PC-3 (cell line): Measurements from ENCODE around the gene NUDT19. TPM values are rescaled to one million over a fixed set of nuclear protein-coding genes. Genes with fewer than 3 reads are reported as not detected.

Experiments
- ATAC-seq: fragments of 200-7000 bp; cut with Tn5 transposase; 2 replicates; pipeline ENCODE4 v1.9.1; 2020; ENCODE audit warnings: mild to moderate bottlenecking, moderate library complexity
- BruUV-seq: library from RNA; stranded (reverse); fragments of 400-500 nt; replicated peaks from 2 replicates; lab custom pipeline; 2021; lab: Mats Ljungman, UMichigan
- CTCF ChIA-PET: fragments of 300-600 bp; sonication (Branson Sonifier 250); formaldehyde crosslinking; loops from one replicate; lab custom pipeline; 2022; ENCODE audit warnings: antibody characterized with exemption; lab: Charles Lee
- POLR2A ChIA-PET: fragments of 300-600 bp; sonication (Branson Sonifier 250); formaldehyde crosslinking; loops from one replicate; lab custom pipeline; 2022; ENCODE audit warnings: antibody characterized with exemption; ENCODE audit not compliant: unreplicated experiment; lab: Charles Lee
- DNase-seq: peaks from one replicate; pipeline ENCODE4 v3.0.0-alpha.2; 2015
- H2AFZ ChIP-seq: fragments of 300-600 bp; sonication (generic); 2 replicates; pipeline ENCODE4 v1.6.0; 2016; ENCODE audit warnings: antibody characterized with exemption, low read length
- H3F3A ChIP-seq: fragments of 300-600 bp; sonication (generic); one replicate; pipeline ENCODE4 v1.6.0; 2017; ENCODE audit warnings: antibody characterized with exemption, low read length, control low read depth, mild to moderate bottlenecking; ENCODE audit not compliant: unreplicated experiment
- H3K27ac ChIP-seq: fragments of 300-600 bp; sonication (generic); 2 replicates; pipeline ENCODE4 v1.5.1; 2016; ENCODE audit warnings: mild to moderate bottlenecking, low read length
- H3K27me3 ChIP-seq: fragments of 300-600 bp; sonication (generic); 2 replicates; pipeline ENCODE4 v1.6.1; 2016; ENCODE audit warnings: low read length, mixed read lengths
- H3K36me3 ChIP-seq: fragments of 300-600 bp; sonication (generic); 2 replicates; pipeline ENCODE4 v1.6.1; 2016; ENCODE audit warnings: low read depth, mixed run types, low read length, mixed read lengths
- H3K4me1 ChIP-seq: fragments of 300-600 bp; sonication (generic); 2 replicates; pipeline ENCODE4 v1.5.1; 2016; ENCODE audit warnings: low read length; ENCODE audit not compliant: insufficient read depth
- H3K4me2 ChIP-seq: fragments of 300-600 bp; sonication (generic); 2 replicates; pipeline ENCODE4 v1.6.0; 2016; ENCODE audit warnings: low read length
- H3K4me3 ChIP-seq: fragments of 300-600 bp; sonication (generic); 2 replicates; pipeline ENCODE4 v1.5.1; 2016; ENCODE audit warnings: mild to moderate bottlenecking, low read length, mixed read lengths
- H3K79me2 ChIP-seq: fragments of 300-600 bp; sonication (generic); 2 replicates; pipeline ENCODE4 v1.6.1; 2017; ENCODE audit warnings: low read length, mixed read lengths
- H3K9ac ChIP-seq: fragments of 300-600 bp; sonication (generic); 2 replicates; pipeline ENCODE4 v1.6.0; 2016; ENCODE audit warnings: mild to moderate bottlenecking, low read length
- H3K9me2 ChIP-seq: fragments of 300-600 bp; sonication (generic); replicated peaks from 2 replicates; pipeline ENCODE4 v1.6.1; 2016; ENCODE audit warnings: mixed run types, low read length, mixed read lengths
- H3K9me3 ChIP-seq: fragments of 300-600 bp; sonication (generic); 2 replicates; pipeline ENCODE4 v1.6.1; 2016; ENCODE audit warnings: low read length, mixed read lengths
- H4K20me1 ChIP-seq: fragments of 300-600 bp; sonication (generic); 2 replicates; pipeline ENCODE4 v1.6.1; 2016; ENCODE audit warnings: low read length, mixed read lengths
- EZH2 ChIP-seq: fragments of 300-600 bp; sonication (generic); IDR thresholded peaks from one replicate; pipeline ENCODE4 v1.6.1; 2017; ENCODE audit warnings: antibody characterized with exemption, mild to moderate bottlenecking, low read length; ENCODE audit not compliant: unreplicated experiment
- EZH2phosphoT487 ChIP-seq: fragments of 300-600 bp; sonication (generic); IDR thresholded peaks from 2 replicates; pipeline ENCODE4 v1.6.1; 2018; ENCODE audit warnings: mild to moderate bottlenecking, antibody characterized with exemption, low read length, borderline replicate concordance
- intact Hi-C: fragments of 100-400 bp; cut with micrococcal nuclease; formaldehyde crosslinking; loops from 2 replicates; pipeline ENCODE4 v1.9.0; 2023
- total RNA-seq: library from RNA; depleted of rRNA; stranded (reverse); fragments of >200 nt; gene quantifications from 2 replicates; pipeline ENCODE4 v1.2.3, GENCODE V29; 2014
- TF ChIP-seq, protein P1 (sequence below): fragments of 300-600 bp; sonication (generic); conservative IDR thresholded peaks from 2 replicates; pipeline ENCODE4 v1.5.1; 2017; ENCODE audit warnings: antibody characterized with exemption, low read depth, mild to moderate bottlenecking, low read length

The NUDT19 gene
- total RNA-seq, 1 experiment from 2014 or later = 13.3 TPM

DNA sequence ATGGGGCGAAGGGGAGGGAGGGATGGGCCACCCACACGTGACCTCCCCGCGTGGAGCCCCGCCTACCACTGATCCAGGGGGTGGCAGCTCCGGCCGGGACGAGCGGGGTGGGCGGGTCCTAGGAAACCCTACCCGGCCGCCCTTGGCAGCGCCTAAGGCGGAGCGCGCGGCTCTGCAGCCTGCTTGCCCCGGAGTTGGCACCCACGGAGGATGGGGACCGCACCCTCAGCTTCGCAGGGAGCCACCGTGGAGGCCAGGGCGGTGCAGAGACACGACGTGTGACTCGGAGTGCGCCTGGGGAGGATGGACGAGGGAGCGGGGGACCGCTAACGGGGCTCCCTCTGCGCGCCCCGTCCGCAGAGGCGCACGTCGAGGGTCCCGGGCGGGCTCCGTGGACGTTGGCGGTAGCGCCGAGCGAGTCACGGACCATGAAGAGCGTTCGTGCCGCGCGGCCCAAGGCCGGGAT, 15.9 kb upstream of the NUDT19 start, which contains the start of gene RGS9BP:
Gene RGS9BP, plus strand, starts transcription at position 129 of the 466 bp plus-strand sequence. CDS start 416 bp downstream, outside the sequence.
- peaks cover 40% of the 10 kb centered on the region for H3K79me2 ChIP-seq
- H3K9me3 ChIP-seq = no peaks in the 10 kb centered on the region
- TF ChIP-seq, protein P1, sequence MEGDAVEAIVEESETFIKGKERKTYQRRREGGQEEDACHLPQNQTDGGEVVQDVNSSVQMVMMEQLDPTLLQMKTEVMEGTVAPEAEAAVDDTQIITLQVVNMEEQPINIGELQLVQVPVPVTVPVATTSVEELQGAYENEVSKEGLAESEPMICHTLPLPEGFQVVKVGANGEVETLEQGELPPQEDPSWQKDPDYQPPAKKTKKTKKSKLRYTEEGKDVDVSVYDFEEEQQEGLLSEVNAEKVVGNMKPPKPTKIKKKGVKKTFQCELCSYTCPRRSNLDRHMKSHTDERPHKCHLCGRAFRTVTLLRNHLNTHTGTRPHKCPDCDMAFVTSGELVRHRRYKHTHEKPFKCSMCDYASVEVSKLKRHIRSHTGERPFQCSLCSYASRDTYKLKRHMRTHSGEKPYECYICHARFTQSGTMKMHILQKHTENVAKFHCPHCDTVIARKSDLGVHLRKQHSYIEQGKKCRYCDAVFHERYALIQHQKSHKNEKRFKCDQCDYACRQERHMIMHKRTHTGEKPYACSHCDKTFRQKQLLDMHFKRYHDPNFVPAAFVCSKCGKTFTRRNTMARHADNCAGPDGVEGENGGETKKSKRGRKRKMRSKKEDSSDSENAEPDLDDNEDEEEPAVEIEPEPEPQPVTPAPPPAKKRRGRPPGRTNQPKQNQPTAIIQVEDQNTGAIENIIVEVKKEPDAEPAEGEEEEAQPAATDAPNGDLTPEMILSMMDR = no peak
- TF ChIP-seq EZH2 = no peak
- no peak for TF ChIP-seq EZH2phosphoT487
- ATAC-seq (peak; percentile 73), DNase-seq (peak; percentile 61)
- no peaks in the 10 kb centered on the region for H3F3A ChIP-seq
- peaks cover 7% of the 10 kb centered on the region; the same call in 1 of the 2 replicates for H4K20me1 ChIP-seq
- H3K36me3 ChIP-seq = no peaks in the 10 kb centered on the region
- peaks cover 10% of the 10 kb centered on the region; the same call in 1 of the 2 replicates for H3K4me1 ChIP-seq
- ChIA-PET POLR2A (no interaction called here), CTCF (no interaction called here)
- H3K9me2 ChIP-seq = no peaks in the 10 kb centered on the region
- peak within 1 kb of the TSS; percentile 79 for H3K9ac ChIP-seq
- H3K4me3 ChIP-seq = peak within 1 kb of the TSS; percentile 91
- intact Hi-C loops = no loop called here
- H3K27ac ChIP-seq = peak within 1 kb of the TSS; percentile 36; the same call in 1 of the 2 replicates
- no peaks in the 10 kb centered on the region for H3K27me3 ChIP-seq
- peak within 1 kb of the TSS; percentile 99 for H3K4me2 ChIP-seq
- BruUV-seq = no TSS peak
- H2AFZ ChIP-seq = peak within 1 kb of the TSS; percentile 99

DNA sequence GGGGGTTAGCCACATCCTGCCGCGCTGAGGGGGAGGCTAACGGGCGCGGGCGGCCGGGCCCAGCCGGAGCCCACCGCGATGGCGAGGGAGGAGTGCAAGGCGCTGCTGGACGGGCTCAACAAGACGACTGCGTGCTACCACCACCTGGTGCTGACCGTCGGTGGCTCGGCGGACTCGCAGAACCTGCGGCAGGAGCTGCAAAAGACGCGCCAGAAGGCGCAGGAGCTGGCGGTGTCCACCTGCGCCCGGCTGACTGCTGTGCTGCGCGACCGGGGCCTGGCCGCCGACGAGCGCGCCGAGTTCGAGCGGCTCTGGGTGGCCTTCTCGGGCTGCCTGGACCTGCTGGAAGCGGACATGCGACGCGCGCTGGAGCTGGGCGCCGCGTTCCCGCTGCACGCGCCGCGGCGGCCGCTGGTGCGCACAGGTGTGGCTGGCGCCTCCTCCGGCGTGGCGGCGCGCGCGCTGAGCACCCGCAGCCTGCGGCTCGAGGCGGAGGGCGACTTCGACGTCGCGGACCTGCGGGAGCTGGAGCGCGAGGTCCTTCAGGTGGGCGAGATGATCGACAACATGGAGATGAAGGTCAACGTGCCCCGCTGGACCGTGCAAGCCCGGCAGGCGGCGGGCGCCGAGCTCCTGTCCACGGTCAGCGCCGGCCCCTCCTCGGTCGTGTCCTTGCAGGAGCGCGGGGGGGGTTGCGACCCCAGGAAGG, 15.3 kb upstream of the NUDT19 start:
- Histone ChIP-seq H3K27me3 (no peaks in the 10 kb centered on the region), H3K4me3 (peak overlapping the region; percentile 91), H3K79me2 (peaks cover 34% of the 10 kb centered on the region), H3K9me2 (no peaks in the 10 kb centered on the region), H3K4me1 (peaks cover 10% of the 10 kb centered on the region; the same call in 1 of the 2 replicates), H3K9me3 (no peaks in the 10 kb centered on the region), H3K9ac (no peak overlapping the region), H3K4me2 (peak overlapping the region; percentile 99), H3K36me3 (no peaks in the 10 kb centered on the region), H3K27ac (no peak overlapping the region), H3F3A (no peaks in the 10 kb centered on the region), H2AFZ (peak overlapping the region; percentile 99), H4K20me1 (peaks cover 7% of the 10 kb centered on the region; the same call in 1 of the 2 replicates)
- intact Hi-C loops = no loop called here
- TF ChIP-seq EZH2phosphoT487 = no peak
- TF ChIP-seq, protein P1 = no peak
- TF ChIP-seq EZH2 = no peak
- BruUV-seq = no TSS peak
- ChIA-PET POLR2A (no interaction called here), CTCF (no interaction called here)
- ATAC-seq = no peak; the same call in 1 of the 2 replicates
- DNase-seq = no peak

DNA sequence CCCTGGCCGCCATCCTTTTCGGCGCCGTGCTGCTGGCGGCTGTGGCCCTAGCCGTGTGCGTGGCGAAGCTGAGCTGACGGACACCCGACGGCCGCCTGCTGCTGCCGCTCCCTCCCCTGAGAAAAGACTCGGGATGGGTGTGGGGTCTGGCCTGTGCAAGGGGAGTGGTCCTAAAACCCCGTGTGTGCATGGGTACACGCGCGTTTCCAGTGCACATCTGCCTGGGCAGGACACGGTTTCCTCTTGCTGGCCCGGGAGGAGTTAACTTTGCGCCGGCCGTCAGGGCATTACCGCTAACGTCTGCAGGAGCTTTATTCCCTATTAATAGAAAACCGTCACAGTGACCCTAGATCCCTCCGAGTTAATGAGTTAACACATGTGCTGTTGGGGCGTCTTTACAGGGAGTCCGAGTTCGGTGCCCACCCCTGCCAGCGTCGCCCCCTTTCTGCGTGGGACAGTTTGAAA, 14.7 kb upstream of the NUDT19 start:
- Histone ChIP-seq H3K9me2 (no peaks in the 10 kb centered on the region), H4K20me1 (peaks cover 7% of the 10 kb centered on the region; the same call in 1 of the 2 replicates), H3F3A (no peaks in the 10 kb centered on the region), H3K4me2 (no peak overlapping the region), H3K79me2 (peaks cover 28% of the 10 kb centered on the region), H3K4me1 (peaks cover 10% of the 10 kb centered on the region; the same call in 1 of the 2 replicates), H3K36me3 (no peaks in the 10 kb centered on the region), H3K27ac (no peak overlapping the region), H3K27me3 (no peaks in the 10 kb centered on the region), H3K9ac (no peak overlapping the region), H2AFZ (no peak overlapping the region), H3K4me3 (no peak overlapping the region), H3K9me3 (no peaks in the 10 kb centered on the region)
- ATAC-seq = no peak
- intact Hi-C loops = no loop called here
- TF ChIP-seq EZH2phosphoT487 (no peak), EZH2 (no peak)
- TF ChIP-seq, protein P1 = no peak
- POLR2A ChIA-PET = no interaction called here
- DNase-seq = no peak
- no TSS peak for BruUV-seq
- CTCF ChIA-PET = no interaction called here
